Measurements from ENCODE around the gene NDUFAB1. TPM values are rescaled to one million over a fixed set of nuclear protein-coding genes. Genes with fewer than 3 reads are reported as not detected.

NDUFAB1 gene
- total and polyA plus RNA-seq, 3 donors from 2014 or later = 65.4 to 115 (median 79.5) TPM

- Histone ChIP-seq H3K9me3 (no peaks in the 10 kb centered on the region), H3K27ac (no peak overlapping the region), H3K36me3 (ENCODE audit: low read depth, missing control alignments) (no peaks in the 10 kb centered on the region), H3K4me3 (no peak overlapping the region), H3K27me3 (no peaks in the 10 kb centered on the region), H3K4me1 (peaks cover 12% of the 10 kb centered on the region)
- TF ChIP-seq POLR2A (IDR thresholded peaks at IDR 0.05) (no peak), CTCF (IDR thresholded peaks at IDR 0.05) (no peak)
- no peak for DNase-seq
- intact Hi-C loops (cut with DNase I; ENCODE audit: low total_unique reads) = no loop called here
These were observed 15.7 kb downstream of the NDUFAB1 start for GRCh38 chr16:23580391-23580790.

- no peaks in the 10 kb centered on the region for H3K36me3 ChIP-seq (ENCODE audit: low read depth, missing control alignments)
- H3K27ac ChIP-seq = no peak overlapping the region
- intact Hi-C loops (cut with DNase I; ENCODE audit: low total_unique reads) = no loop called here
- no peaks in the 10 kb centered on the region for H3K27me3 ChIP-seq
- peaks cover 12% of the 10 kb centered on the region for H3K4me1 ChIP-seq
- no peaks in the 10 kb centered on the region for H3K9me3 ChIP-seq
- TF ChIP-seq POLR2A (IDR thresholded peaks at IDR 0.05) (no peak), CTCF (IDR thresholded peaks at IDR 0.05) (no peak)
- DNase-seq = no peak
- WGBS, 2 donors = 80 to 88% methylated on average over 4 of the region's 4 CpGs
- H3K4me3 ChIP-seq = no peak overlapping the region
These were observed 16.7 kb downstream of the NDUFAB1 start for GRCh38 chr16:23579371-23579770.

GRCh38 chr16:23578101-23578830 is 17.9 kb downstream of the NDUFAB1 start:
- TF ChIP-seq CTCF (IDR thresholded peaks at IDR 0.05) (no peak), POLR2A (IDR thresholded peaks at IDR 0.05) (no peak)
- Histone ChIP-seq H3K27ac (peak overlapping the region in 1 of 2 donors; percentile 36), H3K36me3 (ENCODE audit: low read depth, missing control alignments) (no peaks in the 10 kb centered on the region), H3K4me1 (peaks cover 12% of the 10 kb centered on the region), H3K27me3 (no peaks in the 10 kb centered on the region), H3K9me3 (no peaks in the 10 kb centered on the region), H3K4me3 (no peak overlapping the region)
- peak; percentile 33 for DNase-seq
- WGBS, 2 donors = 55 to 60% methylated on average over 5 of the region's 5 CpGs
- intact Hi-C loops (cut with DNase I; ENCODE audit: low total_unique reads) = no loop called here

- WGBS, 2 donors = 73 to 74% methylated on average over 2 of the region's 2 CpGs
These were observed 18.6 kb downstream of the NDUFAB1 start for GRCh38 chr16:23577493-23577892.

More at GRCh38 chr16:23577493-23577892, 18.6 kb downstream of the NDUFAB1 start:
- TF ChIP-seq CTCF (IDR thresholded peaks at IDR 0.05) (no peak), POLR2A (IDR thresholded peaks at IDR 0.05) (no peak)
- Histone ChIP-seq H3K27me3 (no peaks in the 10 kb centered on the region), H3K9me3 (no peaks in the 10 kb centered on the region), H3K4me3 (no peak overlapping the region), H3K27ac (no peak overlapping the region), H3K4me1 (peaks cover 12% of the 10 kb centered on the region), H3K36me3 (ENCODE audit: low read depth, missing control alignments) (no peaks in the 10 kb centered on the region)
- DNase-seq = no peak
- intact Hi-C loops (cut with DNase I; ENCODE audit: low total_unique reads) = no loop called here
